BJ (cell line): Measurements from ENCODE around the gene CATSPER4. TPM values are rescaled to one million over a fixed set of nuclear protein-coding genes. Genes with fewer than 3 reads are reported as not detected.

Source experiments
- CTCF ChIA-PET: fragments of 350-600 bp; formaldehyde crosslinking; extraction: SDS; loops from one replicate; lab custom pipeline; 2021; ENCODE audit warnings: antibody characterized with exemption, inconsistent platforms; lab: Yijun Ruan, JAX
- POLR2A ChIA-PET: fragments of 300-600 bp; sonication (Branson Sonifier 250); formaldehyde crosslinking; extraction: SDS; loops from one replicate; lab custom pipeline; 2021; ENCODE audit warnings: antibody characterized with exemption; lab: Charles Lee
- DNase-seq: peaks from one replicate; pipeline ENCODE4 v3.0.0-alpha.2; 2011; ENCODE audit warnings: low read depth
- H3K27me3 ChIP-seq: 2 replicates; pipeline ENCODE4 v1.6.0; 2011; ENCODE audit warnings: low read length; ENCODE audit not compliant: control insufficient read depth, insufficient read depth
- H3K36me3 ChIP-seq: 2 replicates; pipeline ENCODE4 v1.5.1; 2011; ENCODE audit warnings: low read length; ENCODE audit not compliant: control insufficient read depth, insufficient read depth
- H3K4me3 ChIP-seq: 2 replicates; pipeline ENCODE4 v1.5.1; 2011; ENCODE audit warnings: low read depth, mild to moderate bottlenecking, control low read depth, low read length
- CTCF ChIP-seq: IDR thresholded peaks from 2 replicates; pipeline ENCODE4 v1.5.1; 2011; ENCODE audit warnings: low read depth, mild to moderate bottlenecking, control low read depth, inconsistent platforms, low read length, moderate library complexity; ENCODE audit not compliant: insufficient read depth
- polyA plus RNA-seq: library from polyadenylated mRNA; depleted of rRNA; stranded (reverse); fragments of >200 nt; gene quantifications from 2 replicates; pipeline ENCODE4 v1.2.3, GENCODE V29; 2011

The CATSPER4 gene
- polyA plus RNA-seq, 1 experiment, result not detected

GRCh38 chr1:26200413-26200812 is 10.0 kb downstream of the CATSPER4 start:
- ChIA-PET POLR2A (no interaction called here), CTCF (interaction anchor here (0.8 kb wide), 1 partner anchor 31 kb away, joined by 3 read pairs; the partner anchor contains the start of gene ZNF593)
- no peak for TF ChIP-seq CTCF
- no peak for DNase-seq
- H3K4me3 ChIP-seq, result no peak overlapping the region
- peaks cover 5% of the 10 kb centered on the region; the same call in 1 of the 2 replicates for H3K27me3 ChIP-seq
- H3K36me3 ChIP-seq, result no peaks in the 10 kb centered on the region

- TF ChIP-seq CTCF, result no peak
- POLR2A ChIA-PET, result no interaction called here
- CTCF ChIA-PET, result interaction anchor here (0.9 to 2.2 kb wide), 4 partner anchors 9 to 118 kb away, joined by 3 to 7 read pairs (median 6); partner anchors contain the start of gene CEP85
- no peak overlapping the region for H3K4me3 ChIP-seq
- H3K36me3 ChIP-seq, result no peaks in the 10 kb centered on the region
- H3K27me3 ChIP-seq, result peaks cover 8% of the 10 kb centered on the region
- DNase-seq, result no peak
These were observed 13.4 kb downstream of the CATSPER4 start for GRCh38 chr1:26203642-26204318.

- Histone ChIP-seq H3K4me3 (no peak overlapping the region), H3K27me3 (peaks cover 6% of the 10 kb centered on the region), H3K36me3 (no peaks in the 10 kb centered on the region)
- TF ChIP-seq CTCF, result no peak
- POLR2A ChIA-PET, result interaction anchor here (0.6 kb wide), 1 partner anchor 168 kb away, joined by 3 read pairs; no protein-coding TSS in a partner anchor
- no peak for DNase-seq
- CTCF ChIA-PET, result interaction anchor here (0.7 to 1.4 kb wide), 3 partner anchors 14 to 23 kb away, joined by 3 to 4 read pairs (median 3); partner anchors contain the start of gene CEP85
These were observed 19.9 kb downstream of the CATSPER4 start for GRCh38 chr1:26210147-26210870.

GRCh38 chr1:26212726-26213125 is 22.3 kb downstream of the CATSPER4 start:
- Histone ChIP-seq H3K27me3 (peaks cover 7% of the 10 kb centered on the region), H3K36me3 (no peaks in the 10 kb centered on the region), H3K4me3 (no peak overlapping the region)
- POLR2A ChIA-PET, result no interaction called here
- DNase-seq, result no peak
- CTCF ChIA-PET, result interaction anchor here (1.0 to 1.3 kb wide), 3 partner anchors 9 to 22 kb away, joined by 3 to 5 read pairs (median 5); partner anchors contain the start of gene CEP85
- no peak for TF ChIP-seq CTCF

- CTCF ChIA-PET, result interaction anchor here (1.1 to 1.3 kb wide), 2 partner anchors 10 to 21 kb away, joined by 5 read pairs; partner anchors contain the start of gene CEP85
- DNase-seq, result no peak
These were observed 23.0 kb downstream of the CATSPER4 start for GRCh38 chr1:26213335-26213905.

More at GRCh38 chr1:26213335-26213905, 23.0 kb downstream of the CATSPER4 start:
- POLR2A ChIA-PET, result no interaction called here
- H3K4me3 ChIP-seq, result no peak overlapping the region
- no peak for TF ChIP-seq CTCF
- no peaks in the 10 kb centered on the region for H3K36me3 ChIP-seq
- H3K27me3 ChIP-seq, result peaks cover 7% of the 10 kb centered on the region
